Renal cortical epithelial cell (primary cell): ENCODE measurements around the gene CNIH2. TPM values are rescaled to one million over a fixed set of nuclear protein-coding genes. Genes with fewer than 3 reads are reported as not detected.
"Not testable (repeated sequence)": the region's sequence is repeated elsewhere in the genome, so short reads cannot be mapped to it uniquely, and the experiment has no call there.

Experiments
- DNase-seq: peaks from one replicate; pipeline ENCODE4 v3.0.0-alpha.2; 2011; ENCODE audit warnings: low read depth
- total RNA-seq: library from RNA; depleted of rRNA; stranded (reverse); fragments of >200 nt; gene quantifications from 2 replicates; pipeline ENCODE4 v1.2.3, GENCODE V29; 2014

The CNIH2 gene
- 0.15 TPM in 1 of 2 replicates, not detected in the other for total RNA-seq

DNA sequence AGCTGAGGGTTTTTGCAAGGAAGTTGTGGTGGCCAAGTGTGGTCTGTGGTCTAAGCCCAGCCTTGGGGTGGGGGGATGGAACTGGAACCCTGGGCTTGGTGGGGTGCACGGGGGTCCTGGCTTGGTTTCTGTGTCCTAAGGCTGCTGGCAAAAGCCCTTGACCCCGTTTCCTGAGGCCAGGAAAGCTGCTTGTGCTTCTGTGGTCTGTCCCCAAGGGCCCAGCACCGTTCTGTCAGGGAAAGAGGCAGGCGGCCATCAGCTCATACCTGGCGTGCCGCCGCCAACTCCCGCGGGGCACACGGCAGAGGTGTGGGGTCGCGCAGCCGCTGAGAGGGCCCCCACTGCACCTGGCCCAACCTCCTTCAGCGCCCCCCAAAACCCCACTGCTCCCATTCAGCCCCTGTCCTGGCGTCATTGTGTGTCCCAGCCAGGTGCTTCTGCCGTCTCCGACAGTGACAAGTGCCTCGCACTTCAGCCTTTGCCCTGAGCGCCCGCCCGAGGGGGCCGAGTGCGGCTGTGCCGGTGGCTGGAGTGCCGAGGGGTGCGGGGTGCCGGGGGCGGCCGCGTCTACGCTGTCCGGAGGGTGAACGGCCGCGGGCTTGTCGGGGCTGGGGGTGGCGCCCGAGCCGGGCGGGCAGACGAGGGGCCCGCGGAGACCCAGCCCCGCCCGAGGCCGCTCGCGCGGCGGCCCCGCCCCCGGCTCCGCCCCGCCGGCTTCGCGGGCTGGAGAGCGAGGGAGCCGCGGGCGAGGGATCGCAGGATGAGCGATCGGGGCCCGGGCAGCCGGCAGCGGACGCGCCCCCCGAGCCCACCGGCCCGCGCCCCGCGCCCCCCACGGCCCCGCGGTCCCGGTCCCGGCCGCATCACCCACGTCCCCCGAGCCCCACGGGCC, at the start of gene CNIH2:
TSS of gene CNIH2 (plus strand) at position 705 of the 892 bp plus-strand sequence. CDS start 282 bp downstream, outside the sequence.
- no peak for DNase-seq

DNA sequence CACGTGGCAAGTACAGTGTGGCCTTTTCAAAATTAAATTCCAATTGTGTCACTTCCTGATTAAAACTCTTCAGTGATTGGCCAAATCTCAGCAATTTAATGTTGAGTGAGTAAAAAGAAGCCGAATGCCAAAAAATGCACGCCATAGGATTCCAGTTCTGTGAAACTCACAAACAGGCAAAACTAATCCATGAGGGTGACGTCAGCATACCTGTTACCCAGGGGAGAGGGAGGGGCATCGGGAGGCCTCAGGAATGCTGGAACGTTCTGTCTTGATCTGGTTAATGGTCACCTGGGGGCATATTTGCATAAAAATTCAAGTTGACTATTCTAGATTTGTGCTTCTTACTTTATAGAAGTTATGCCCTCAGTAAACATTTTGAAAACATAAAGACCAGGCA, 49.5 kb upstream of the CNIH2 start:
- DNase-seq: peak; percentile 53

DNA sequence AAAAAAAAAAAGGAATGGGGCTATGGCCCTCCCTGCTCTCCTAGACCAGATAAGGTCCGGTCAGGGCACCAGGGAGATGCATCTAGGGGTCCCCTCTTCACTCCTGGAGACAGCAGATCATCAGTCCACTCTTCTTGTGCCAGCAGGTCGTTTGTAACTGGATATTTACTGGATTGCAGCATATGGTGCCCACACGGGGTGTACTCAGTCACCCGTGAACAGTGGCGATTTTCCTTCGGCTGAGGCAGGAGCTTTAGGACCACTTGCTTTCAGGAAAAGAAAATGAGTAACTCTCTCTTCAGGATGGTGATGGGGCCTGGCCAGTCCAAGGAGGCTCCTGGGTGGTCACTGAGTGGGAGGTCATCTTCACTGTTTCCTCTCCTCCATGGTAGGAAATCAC, 47.8 kb upstream of the CNIH2 start:
- DNase-seq: no peak

DNA sequence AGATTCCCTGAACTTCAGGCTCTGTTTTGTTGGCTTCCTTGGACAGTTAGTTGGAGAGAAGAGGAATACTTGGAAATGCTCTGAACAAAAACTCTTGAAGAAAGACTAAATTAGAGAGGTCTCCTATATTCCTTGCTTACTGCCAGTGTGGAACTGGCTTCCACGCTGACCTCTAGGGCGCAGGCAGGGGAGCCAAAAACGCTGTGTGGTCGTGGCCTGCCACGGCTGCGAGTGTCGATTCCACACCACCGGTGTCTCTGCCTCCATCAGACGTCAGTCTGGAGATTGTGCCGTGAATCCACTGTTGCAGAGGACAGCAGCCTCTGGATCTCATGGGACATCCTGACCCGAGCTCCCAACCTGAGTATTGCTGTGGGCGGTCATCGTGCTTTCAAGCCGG, 47.0 kb upstream of the CNIH2 start:
- no peak for DNase-seq

DNA sequence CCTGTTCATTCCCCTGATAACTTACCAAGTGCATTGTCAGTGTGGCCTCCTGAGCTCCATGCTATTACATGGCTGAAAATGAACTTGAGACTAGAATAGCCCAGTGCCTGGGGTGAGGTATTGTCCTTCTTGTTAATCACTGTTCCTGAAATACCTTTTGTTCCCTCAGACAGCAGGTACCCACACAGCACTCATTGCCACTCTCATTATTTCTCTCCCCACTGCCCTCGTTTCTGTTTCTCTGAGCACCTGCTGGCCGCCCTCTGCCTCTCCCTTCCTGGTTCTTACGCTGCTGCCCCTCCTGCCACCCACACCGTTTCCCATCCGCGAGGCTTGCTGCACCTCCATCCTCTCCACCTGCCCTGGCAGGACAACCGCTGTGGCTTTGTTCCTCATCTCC, 46.4 kb upstream of the CNIH2 start:
- DNase-seq: no peak

DNA sequence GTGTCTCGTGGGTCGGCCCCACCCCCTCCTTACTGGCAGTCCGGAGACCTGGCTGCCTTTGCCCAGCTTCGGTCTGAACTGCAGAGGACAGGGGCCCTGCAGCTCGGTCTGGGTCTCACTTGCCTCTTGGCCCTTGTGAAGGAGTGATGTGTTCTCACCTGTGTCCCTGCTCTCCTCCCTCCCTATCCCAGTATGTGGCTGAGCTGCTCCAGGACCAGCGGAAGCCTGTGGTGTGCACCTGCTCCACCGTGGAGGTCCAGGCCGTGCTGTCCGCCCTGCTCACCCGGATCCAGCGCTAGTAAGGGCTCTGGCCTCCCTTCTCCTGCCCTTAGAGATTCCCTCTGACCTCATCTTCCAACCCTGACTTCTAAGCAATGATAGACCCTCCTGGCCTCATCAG, 45.2 kb upstream of the CNIH2 start:
- DNase-seq: no peak

DNA sequence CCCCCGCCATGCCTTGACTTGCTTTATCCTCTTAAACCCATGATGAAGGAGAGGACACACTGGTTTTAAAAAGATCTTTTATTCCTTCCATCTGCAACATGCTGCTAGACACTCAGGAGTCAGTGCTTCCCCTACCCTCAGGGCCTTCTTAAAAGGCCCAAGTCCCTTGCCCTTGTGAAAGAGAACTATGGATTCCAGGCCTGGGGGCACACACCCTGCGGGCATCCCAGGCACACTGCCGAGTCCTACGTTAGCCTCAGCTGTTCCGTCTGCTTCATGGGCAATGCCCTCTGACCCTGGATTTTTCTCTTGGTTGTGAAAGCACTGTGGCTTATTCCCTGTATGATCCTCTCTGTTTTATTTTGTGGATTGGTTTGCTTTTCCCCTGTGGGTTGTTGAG, 44.7 kb upstream of the CNIH2 start:
- DNase-seq: no peak

DNA sequence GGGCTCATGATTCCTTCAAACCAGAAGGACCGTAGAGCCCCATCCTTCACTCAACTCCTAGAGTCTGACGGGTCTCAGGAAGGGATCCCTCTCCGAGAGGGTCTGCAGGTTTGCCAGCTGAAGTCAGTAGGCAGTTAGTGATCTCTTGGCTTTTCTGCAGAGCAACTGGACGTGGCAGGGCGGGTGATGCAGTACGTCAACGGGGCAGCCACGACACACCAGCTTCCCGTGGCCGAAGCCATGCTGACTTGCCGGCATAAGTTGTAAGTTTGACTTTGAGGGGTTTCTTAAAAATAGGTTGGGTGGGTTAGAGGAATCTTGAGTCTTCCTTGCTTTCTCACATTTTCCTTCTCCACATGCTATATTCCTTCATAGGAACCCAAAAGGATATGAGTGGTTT, 42.8 kb upstream of the CNIH2 start:
- DNase-seq: no peak

DNA sequence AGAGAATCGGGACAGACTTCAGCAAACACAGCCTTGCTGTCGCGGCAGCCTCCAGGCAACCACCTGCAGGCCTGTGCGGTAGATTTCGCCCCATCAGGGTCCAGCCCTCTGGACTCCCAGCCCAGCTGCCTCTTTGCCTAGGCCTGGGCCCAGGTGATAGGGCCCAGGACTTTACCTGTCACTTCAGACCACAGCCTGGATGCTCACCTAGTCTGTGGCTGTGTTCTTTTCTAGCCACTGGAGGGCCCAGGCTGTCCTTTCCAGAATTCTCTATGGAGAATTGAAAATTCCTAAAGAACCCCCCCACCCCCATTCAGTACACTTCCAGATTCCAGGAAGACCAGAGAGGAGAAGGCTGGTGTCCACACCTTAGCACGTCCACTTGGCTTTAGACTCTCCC, 40.1 kb upstream of the CNIH2 start:
- no peak for DNase-seq

DNA sequence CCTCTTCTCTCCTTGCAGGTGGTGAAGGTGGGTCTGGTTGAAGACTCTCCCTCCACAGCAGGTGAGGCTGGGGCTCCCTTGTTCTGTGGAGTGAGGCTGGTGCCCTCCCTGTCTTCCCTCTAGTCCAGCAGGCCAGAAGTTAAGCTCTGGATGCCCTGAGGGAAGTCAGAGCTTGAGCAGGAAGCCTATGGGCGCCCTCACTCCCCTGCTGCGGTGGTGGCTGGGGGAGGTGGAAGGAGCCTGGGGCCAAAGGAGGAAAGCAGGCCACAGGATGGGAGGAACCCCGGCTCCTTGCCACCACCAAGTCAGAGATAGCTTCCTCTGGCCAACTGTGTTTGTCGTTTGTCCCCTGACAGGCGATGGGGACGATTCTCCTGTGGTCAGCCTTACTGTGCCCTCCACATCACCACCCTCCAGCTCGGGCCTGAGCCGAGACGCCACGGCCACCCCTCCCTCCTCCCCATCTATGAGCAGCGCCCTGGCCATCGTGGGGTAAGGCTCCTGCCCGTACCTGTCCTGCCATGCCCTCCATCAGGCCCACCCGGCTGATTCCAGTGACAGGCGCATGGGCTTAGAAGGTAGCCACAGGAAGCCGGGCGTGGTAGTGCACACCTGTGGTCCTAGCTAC, 39.1 kb upstream of the CNIH2 start:
- DNase-seq: no peak

DNA sequence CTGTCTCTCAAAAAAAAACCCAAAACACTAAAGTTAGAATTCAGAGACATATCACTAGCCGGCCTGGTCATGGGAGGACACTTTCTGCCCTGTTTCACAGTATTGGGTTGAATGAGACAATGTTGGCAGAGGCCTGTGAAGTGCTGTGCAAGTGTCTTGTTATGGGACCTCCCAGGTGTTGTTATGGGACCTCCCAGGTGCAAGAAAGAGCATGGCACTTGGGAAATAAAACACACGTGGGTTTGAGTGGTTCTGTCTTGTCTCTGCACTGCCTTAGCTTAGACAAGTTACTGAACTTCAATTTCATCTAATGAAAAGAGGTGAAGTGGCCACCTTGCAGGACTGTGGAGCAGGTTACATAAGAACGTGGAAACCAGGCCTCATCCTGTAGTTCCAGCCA, 38.5 kb upstream of the CNIH2 start:
- DNase-seq: no peak

DNA sequence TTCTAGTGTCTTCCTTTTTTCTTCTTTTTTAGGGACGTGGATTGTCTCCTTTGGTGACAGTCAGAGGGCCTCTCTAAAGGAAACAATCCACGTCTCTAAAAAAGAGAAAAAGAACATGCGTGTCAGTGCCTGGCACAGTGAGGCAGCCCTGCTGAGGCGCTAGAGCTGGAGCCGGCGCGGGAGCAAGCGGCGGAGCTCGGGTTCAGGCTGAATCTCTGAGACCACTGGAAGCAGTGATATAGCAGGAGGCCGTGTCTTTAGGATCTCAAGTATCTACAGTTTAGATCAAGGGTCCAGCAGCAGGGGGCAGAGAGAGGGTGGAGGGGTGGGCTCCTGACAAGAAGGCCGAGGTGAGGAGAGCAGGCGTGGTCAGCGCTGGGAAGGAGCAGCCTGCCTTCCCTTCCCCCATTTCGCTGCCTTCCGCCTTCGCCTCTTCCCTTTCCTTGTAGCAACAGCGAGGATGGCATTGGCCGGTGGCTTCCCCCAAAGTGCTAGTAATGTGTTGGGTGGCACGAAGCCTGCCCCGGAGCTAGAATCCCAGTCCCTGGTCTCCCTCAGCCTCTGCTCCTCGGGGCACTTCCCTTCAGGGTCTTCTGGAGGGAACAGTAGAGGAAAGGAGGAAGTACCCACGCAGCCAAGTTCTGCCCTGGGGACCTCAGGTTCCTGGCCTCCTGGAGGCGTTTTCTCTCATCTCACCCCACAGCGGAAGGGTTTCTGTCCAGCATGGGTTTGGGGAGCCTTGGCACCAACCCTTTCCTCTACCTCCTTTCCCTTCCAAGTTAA, 37.8 kb upstream of the CNIH2 start:
- DNase-seq: no peak

DNA sequence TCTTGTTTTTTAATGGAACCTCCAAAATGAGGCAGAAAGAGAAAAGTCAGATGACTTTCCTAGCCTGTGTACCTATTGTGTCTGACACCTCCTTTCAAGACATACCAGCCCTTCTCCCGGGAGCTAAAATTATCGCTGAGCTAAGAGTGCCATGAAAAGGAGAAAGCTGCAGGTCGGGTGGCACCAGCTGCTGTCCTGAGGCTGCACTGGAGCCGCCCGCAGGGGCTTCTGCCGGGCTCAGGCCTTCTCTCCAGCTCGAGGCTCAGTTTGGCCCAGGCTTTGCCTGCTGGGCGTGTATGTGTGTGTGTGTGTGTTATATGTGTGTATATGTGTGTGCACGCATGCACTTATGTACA, 37.2 kb upstream of the CNIH2 start:
- no peak for DNase-seq

DNA sequence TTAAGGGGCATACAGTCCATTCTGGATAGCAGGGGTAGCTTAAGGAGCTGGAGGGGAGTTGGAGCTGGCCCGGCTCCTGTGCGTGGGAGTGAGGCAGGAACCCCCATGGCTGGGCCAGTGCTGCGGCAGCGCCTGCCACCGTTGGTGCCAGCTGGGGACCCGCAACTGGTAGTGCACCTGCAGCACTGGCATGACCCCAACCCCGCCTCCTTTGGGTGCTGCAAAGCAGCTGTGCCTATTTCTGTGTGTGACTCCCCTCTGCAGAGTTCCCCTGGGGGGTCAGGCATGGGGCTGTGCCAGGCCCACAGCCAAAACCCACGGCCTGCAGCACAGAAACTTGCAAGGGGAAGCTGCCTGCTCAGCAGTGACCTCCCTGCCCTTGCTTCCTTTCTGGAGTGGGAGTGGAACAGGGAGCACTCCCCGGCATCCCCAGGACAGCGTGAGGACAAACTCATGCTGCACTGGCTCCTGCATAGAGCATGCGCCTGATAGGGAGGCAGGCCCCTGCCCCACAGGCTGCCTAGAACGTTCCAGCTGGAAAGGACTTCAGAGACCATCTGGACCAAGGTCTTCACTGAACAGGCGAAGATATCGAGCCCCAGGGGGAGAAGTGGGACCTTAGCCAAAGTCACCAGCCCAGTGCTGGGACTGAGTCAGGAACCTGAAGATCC, 35.7 kb upstream of the CNIH2 start:
- no peak for DNase-seq

DNA sequence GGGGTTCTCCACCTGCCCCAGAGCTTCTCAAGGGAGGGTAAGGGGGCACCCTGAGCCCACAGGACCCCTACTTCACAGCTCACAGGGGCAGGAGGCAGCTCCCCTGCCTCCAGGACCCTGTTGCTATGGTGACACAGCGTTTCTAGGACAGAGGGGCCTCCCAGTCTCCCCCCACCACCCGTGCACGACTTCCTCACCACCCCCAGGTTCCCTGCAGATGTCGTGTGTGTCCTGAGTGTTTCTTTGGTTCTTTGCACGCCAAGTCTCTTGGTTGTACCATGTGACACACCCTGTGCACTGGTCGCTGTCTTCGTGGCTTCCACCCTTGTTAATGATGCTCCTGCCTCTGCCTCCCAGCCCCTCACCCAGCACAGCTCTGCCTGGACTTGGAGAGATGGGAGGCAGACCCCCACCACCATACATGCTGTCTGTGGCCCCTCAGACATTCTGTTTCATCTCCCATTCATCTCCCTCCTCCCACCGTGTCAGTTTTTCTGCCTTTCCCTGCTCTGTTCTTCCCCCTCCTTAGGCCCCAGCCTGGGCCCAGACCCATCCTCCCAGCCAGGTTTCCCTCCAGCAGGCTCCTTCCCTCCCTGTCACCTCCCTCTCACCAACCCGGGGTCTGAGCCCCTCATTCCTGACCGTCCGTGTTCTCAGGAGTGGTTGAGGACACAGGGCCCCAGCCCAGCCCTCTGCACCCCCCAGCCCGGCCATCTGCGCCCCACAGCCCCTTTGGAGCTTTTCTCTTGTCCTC, 34.0 kb upstream of the CNIH2 start:
- DNase-seq: no peak

DNA sequence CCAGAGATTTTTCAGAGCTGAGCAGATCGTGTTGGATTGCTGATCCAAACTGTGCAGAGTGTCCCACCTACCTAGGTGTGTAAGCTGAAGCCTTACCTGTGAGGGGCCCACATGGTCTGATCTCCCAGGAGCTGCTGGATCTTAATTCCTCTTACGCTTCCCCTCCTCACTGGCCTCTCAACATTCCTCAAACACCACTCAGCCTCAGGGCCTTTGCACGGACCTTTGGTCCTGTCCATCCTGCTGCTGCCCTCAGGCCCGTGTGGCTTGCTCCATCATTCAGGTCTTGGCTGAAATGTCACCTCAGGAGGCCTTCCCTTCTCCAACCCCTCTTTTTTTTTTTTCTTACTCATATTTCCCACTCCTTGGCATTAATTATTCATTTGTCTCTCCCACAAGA, 30.7 kb upstream of the CNIH2 start:
- peak; percentile 38 for DNase-seq

DNA sequence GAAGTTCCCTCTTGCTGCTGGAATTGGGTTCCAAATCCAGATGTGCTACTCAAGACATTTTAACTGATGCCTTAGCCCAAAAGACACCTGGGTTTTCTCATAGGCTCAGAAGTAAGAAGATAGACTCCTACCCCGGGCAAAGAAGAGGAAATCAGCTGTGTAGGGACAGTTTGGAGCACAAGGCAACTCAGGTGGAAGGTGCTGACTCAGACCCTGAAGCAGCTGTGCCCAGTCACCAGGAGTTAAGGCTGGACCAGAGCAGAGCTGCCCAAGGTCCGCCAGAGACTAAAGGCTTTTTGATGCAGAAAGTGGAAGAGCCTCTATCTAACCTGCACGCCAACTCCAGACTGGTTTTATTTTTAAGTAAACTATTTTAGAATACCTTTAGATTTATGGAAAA, 30.2 kb upstream of the CNIH2 start:
- DNase-seq: no peak

DNA sequence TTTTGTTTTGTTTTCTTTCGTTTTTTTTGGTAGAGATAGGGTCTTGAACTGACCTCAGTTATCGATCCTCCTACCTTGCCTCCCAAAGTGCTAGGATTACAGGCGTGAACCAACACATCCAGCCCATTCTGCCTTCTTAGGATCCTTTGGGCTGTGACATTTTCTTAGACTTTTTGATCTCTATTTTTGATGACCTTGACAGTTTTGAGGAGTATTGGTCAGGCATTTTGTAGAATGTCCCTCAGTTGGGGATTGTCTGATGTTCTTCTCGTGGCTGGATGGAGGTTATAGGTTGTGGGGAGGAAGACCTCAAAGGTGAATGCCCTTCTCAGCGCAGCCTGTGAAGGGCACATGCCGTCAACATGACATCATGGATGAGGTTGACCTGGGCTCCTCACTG, 29.1 kb upstream of the CNIH2 start:
- no peak for DNase-seq

DNA sequence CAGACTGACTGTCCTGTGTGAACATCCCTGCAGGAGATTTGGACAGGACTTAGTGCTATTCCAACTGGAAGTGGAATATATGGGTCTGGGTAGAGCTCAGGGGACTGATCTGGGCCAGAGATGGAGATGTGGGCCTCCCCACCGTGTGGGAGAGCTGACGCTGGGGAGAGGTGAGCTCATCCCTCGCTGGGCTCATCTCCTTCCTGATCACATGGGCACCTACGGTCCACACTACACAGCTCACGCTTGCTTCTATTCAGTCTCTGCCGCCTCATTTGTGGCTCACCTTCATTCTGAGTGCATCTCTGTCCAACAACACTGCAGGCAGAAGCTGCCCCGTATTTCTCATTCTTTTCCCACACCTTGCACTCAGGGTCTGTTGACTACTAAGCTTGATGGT, 26.2 kb upstream of the CNIH2 start:
- DNase-seq: no peak

DNA sequence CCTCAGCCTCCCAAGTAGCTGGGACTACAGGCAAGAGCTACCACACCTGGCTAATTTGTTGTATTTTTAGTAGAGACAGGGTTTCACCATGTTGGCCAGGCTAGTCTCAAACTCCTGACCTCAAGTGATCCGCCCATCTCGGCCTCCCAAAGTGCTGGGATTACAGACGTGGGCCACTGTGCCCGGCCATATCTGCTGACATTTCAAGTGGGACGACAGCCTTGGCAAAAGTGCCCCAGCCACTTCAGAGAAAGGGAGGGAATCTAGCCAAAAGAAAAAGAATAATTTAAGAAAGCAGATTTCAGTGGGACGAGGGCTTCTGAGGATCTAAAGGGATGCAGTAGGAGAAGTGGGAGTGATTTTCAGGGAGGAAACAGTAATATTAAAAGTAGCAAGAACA, 24.9 kb upstream of the CNIH2 start:
- DNase-seq: not testable (repeated sequence)

DNA sequence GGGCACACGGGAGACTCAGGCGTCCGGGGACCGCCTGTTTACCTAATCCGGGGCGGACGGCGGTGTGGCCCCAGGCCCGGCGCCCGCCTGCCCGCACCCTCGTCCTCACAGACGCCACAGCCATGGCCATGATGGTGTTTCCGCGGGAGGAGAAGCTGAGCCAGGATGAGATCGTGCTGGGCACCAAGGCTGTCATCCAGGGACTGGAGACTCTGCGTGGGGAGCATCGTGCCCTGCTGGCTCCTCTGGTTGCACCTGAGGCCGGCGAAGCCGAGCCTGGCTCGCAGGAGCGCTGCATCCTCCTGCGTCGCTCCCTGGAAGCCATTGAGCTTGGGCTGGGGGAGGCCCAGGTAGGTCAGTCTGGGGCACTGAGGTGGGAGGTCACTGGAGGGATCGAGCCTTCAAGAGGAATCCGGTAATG, 19.5 kb upstream of the CNIH2 start:
- DNase-seq: no peak
